Ectodermal cell (in vitro differentiated cells): ENCODE data around the gene BRD9.
"Not testable (repeated sequence)": the region's sequence is repeated elsewhere in the genome, so short reads cannot be mapped to it uniquely, and the experiment has no call there.

Experiments
- H3K27ac ChIP-seq: 2 replicates; pipeline ENCODE4 v1.7.0; 2013; ENCODE audit warnings: mild to moderate bottlenecking, low read depth, low read length; ENCODE audit not compliant: insufficient read depth, poor library complexity, severe bottlenecking
- H3K27me3 ChIP-seq: 2 replicates; pipeline ENCODE4 v1.7.0; 2013; ENCODE audit warnings: mild to moderate bottlenecking, low read length; ENCODE audit not compliant: insufficient read depth, control insufficient read depth, poor library complexity, severe bottlenecking
- H3K36me3 ChIP-seq: one replicate; pipeline ENCODE4 v1.7.0; 2013; ENCODE audit warnings: low read length; ENCODE audit not compliant: control insufficient read depth, insufficient read depth
- H3K4me1 ChIP-seq: one replicate; pipeline ENCODE4 v1.7.0; 2013; ENCODE audit warnings: low read length; ENCODE audit not compliant: control insufficient read depth, insufficient read depth
- H3K4me3 ChIP-seq: 2 replicates; pipeline ENCODE4 v1.7.0; 2013; ENCODE audit warnings: low read depth, low read length, control low read depth; ENCODE audit not compliant: insufficient read depth
- H3K9me3 ChIP-seq: 2 replicates; pipeline ENCODE4 v1.7.0; 2013; ENCODE audit warnings: mild to moderate bottlenecking, low read length, moderate library complexity; ENCODE audit not compliant: control insufficient read depth
- WGBS, 2 experiments: methylation state at CpG; one replicate each; pipeline ENCODE4 v1.1.7; 2013; ENCODE audit warnings: missing lambda C conversion rate in 2 of 2; 5-methylcytosine and 5-hydroxymethylcytosine counted together

The BRD9 gene

DNA sequence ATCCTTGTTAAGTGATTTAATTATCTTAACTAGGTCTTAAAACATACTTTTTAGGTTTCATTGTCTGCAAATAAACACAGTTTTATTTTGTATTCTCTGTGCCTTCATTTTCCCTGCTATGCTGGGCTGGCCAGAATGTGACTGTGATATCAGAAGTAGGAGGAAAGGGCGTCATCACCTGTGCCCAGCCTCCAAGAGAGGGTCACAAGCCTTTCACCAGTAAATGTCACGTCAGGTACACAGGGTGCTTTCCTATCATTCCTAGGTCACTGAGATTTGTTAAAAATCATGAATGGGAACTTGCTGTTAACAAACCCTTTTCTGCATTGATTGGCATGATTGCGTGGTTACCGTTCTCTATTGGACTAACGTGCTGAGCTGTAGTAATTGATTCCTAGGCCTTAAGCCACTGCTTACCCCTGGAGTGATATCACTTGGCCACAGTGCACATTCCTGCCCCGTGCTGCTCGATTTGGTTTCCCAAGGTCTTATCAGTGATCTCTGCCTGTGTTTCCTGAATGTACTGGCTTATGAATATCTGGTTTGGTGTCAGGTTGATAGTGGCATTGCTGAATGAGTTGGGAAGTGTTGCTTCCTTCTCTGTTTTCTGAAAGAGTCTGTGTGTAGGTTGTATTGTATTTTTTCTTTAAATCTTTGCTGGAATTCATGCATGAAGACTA is 56.5 kb downstream of the BRD9 start:
- not testable (repeated sequence) for H3K4me3 ChIP-seq, H3K27ac ChIP-seq, H3K36me3 ChIP-seq, H3K27me3 ChIP-seq, H3K9me3 ChIP-seq, H3K4me1 ChIP-seq
- WGBS, 2 experiments, result 91 to 98% methylated on average over 7 of the region's 7 CpGs

DNA sequence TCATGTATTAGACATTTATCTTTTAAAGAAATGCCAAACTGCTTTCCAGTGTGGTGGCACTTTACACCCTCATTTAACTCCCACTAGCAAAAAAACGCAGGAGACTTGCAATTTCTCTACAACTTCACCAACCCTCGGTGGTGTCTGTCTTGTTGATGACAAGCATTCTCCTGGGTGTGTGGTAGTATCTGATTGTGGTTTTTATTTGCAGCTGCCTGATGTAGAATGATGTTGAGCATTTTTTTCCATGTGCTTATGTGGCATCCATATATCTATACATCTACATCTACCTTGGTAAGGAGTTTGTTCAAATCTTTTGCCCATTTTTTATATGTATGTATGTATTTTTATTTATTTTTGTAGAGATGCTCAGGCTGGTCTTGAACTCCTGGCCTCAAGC is 58.6 kb downstream of the BRD9 start:
- not testable (repeated sequence) for H3K4me3 ChIP-seq, H3K27ac ChIP-seq, H3K27me3 ChIP-seq, H3K36me3 ChIP-seq, H3K9me3 ChIP-seq, H3K4me1 ChIP-seq
- 88 to 100% methylated on average over 1 to 2 of the region's 2 CpGs for WGBS, 2 experiments

DNA sequence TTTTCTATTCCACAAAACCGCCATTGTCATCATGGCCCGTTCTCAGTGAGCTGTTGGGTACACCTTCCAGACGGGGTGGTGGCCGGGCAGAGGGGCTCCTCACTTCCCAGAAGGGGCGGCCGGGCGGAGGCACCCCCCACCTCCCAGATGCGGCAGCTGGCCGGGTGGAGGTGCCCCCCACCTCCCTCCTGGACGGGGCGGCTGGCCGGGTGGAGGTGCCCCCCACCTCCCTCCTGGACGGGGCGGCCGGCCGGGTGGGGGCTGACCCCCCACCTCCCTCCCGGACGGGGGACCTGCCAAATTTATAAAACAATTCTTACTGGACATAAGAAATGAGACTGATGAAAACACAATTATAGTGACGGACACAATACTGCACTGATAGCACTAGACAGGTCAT is 64.4 kb downstream of the BRD9 start:
- not testable (repeated sequence) for H3K36me3 ChIP-seq, H3K4me1 ChIP-seq, H3K4me3 ChIP-seq, H3K27ac ChIP-seq, H3K27me3 ChIP-seq, H3K9me3 ChIP-seq
- WGBS, 2 experiments, result 92 to 96% methylated on average over 11 to 18 of the region's 19 CpGs

DNA sequence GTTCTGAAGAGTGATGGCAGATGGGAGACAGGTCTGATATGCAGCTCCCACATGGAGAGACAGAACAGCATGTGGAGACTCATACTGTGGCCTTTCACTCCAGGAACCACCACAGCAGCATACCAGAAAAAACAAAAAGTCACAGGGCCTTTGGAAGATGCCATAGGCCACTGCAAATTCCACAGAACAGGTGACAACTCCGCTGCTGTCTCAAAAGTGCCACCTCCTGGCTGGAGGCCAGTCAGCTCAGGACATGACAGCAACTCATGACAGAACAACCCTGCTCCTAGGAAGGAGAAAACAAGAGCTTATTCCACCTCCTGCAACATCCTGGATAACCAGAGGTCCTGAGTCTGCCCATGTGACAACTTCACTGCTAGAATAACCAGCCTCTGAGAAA is 67.1 kb downstream of the BRD9 start:
- H3K36me3 ChIP-seq, H3K9me3 ChIP-seq, H3K4me3 ChIP-seq, H3K27ac ChIP-seq, H3K27me3 ChIP-seq, H3K4me1 ChIP-seq: not testable (repeated sequence)
- WGBS, 2 experiments, result 78 to 85% methylated on average over 1 of the region's 1 CpG

- Histone ChIP-seq H3K27ac (no peak overlapping the region), H3K4me3 (no peak overlapping the region), H3K9me3 (no peaks in the 10 kb centered on the region), H3K4me1 (no peaks in the 10 kb centered on the region), H3K36me3 (peaks cover 3% of the 10 kb centered on the region), H3K27me3 (no peaks in the 10 kb centered on the region)
- WGBS, 2 experiments, result 95 to 96% methylated on average over 5 to 8 of the region's 8 CpGs
Measured at GRCh38 chr5:821504-821903, 71.1 kb downstream of the BRD9 start.

- WGBS, 2 experiments, result 93 to 97% methylated on average over 3 of the region's 3 CpGs
- H3K4me3 ChIP-seq, result no peak overlapping the region
- peaks cover 3% of the 10 kb centered on the region for H3K36me3 ChIP-seq
- no peaks in the 10 kb centered on the region for H3K27me3 ChIP-seq
- H3K4me1 ChIP-seq, result no peaks in the 10 kb centered on the region
- no peaks in the 10 kb centered on the region for H3K9me3 ChIP-seq
- H3K27ac ChIP-seq, result no peak overlapping the region
Measured at GRCh38 chr5:820245-820644, 72.4 kb downstream of the BRD9 start.

DNA sequence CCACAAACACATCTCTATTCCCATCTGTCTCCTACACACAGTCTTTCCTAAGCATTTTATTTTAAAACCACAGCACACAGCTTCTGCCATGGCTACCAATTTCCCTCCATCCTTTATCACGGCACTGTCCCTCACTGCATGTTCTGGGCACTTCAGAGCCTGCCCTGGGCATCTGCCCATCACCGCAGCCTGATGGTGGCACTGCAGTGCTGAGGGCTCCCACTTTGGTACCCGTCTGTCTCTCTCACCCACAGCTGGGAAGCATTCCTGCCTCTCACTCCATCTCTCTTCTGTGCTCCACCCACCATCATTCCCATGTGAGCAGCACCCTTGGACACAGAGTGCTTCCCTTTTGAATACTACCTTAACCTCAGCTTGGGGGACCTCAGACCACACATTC is 73.5 kb downstream of the BRD9 start:
- H3K4me1 ChIP-seq, result no peaks in the 10 kb centered on the region
- H3K27ac ChIP-seq, result no peak overlapping the region
- no peaks in the 10 kb centered on the region for H3K9me3 ChIP-seq
- H3K4me3 ChIP-seq, result no peak overlapping the region
- H3K36me3 ChIP-seq, result peaks cover 3% of the 10 kb centered on the region
- no peaks in the 10 kb centered on the region for H3K27me3 ChIP-seq
- 95 to 96% methylated on average over 3 of the region's 3 CpGs for WGBS, 2 experiments

- Histone ChIP-seq H3K36me3 (no peaks in the 10 kb centered on the region), H3K4me3 (no peak overlapping the region), H3K4me1 (no peaks in the 10 kb centered on the region), H3K9me3 (no peaks in the 10 kb centered on the region), H3K27ac (no peak overlapping the region), H3K27me3 (no peaks in the 10 kb centered on the region)
- WGBS, 2 experiments, result 93 to 98% methylated on average over 15 of the region's 15 CpGs
Measured at GRCh38 chr5:816176-816575, 76.4 kb downstream of the BRD9 start.

- H3K36me3 ChIP-seq, result no peaks in the 10 kb centered on the region
- H3K4me1 ChIP-seq, result no peaks in the 10 kb centered on the region
- no peaks in the 10 kb centered on the region for H3K27me3 ChIP-seq
- WGBS, 2 experiments, result 97 to 100% methylated on average over 2 to 3 of the region's 3 CpGs
- H3K9me3 ChIP-seq, result no peaks in the 10 kb centered on the region
- H3K27ac ChIP-seq, result no peak overlapping the region
- no peak overlapping the region for H3K4me3 ChIP-seq
Measured at GRCh38 chr5:815449-815848, 77.2 kb downstream of the BRD9 start.
